GM19463 (cell line): Measurements from ENCODE around the gene SCAMP1.
"Not testable (repeated sequence)": the region's sequence is repeated elsewhere in the genome, so short reads cannot be mapped to it uniquely, and the experiment has no call there.

Source experiments
- ATAC-seq: cut with Tn5 transposase; IDR thresholded peaks from one replicate; pipeline ENCODE4 v1.9.1; 2021; ENCODE audit warnings: mild to moderate bottlenecking, moderate library complexity; ENCODE audit not compliant: unreplicated experiment

Gene SCAMP1

DNA sequence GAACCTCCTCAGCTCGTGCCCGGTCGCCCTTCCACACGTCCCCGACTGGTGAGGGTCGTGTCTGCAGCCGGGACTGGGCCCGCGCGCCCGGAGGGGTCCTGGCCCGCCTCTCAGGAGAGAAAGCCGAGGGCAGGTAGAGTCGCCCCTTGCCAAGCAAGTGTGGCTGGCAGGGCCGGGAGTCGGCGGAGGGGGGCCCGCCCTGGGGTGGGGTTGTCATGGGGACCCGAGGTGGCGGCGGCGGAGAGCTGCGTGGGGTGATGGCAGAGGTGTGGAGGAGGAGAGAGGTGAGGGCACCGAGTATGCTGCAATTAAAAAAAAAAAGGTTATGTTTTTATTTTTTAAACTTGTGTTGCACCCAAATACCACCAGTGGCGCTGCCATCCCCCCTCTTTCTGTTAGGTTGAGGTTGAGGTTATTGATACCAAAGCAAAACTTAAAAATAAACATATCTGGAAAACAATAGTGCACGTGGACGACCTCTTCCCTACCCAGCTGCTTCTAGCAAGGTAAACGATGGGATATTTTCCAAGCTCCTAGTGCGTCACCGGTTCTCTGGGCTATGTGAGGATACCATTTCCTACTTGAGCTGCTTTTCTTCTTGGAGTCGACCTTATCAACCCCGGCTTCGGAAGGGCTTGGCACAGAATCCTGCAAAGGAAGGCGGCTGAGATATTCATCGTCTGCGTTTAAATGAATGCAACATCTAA, 660 bp downstream of the SCAMP1 start:
- peak; percentile 26 for ATAC-seq

- no peak for ATAC-seq
These were observed 1.2 kb downstream of the SCAMP1 start for GRCh38 chr5:78361631-78361993.

DNA sequence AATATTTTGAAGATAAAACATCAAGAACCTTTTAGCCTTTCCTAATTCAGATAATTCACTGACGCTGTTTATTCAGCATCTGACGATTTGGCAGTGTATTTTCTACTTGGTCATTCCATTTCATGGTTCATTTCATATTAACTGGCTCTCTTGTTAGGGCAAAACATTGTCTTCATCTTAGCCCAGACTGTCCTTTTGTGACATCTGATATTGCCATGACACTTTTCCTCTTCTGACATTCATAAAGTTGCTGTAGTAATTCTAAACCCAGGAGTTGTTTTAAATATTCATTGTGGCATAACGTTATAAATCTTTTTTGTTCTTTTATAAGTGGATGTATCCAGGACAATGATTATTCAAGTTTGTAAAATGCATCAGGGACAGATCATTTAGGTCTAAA, 1.8 kb downstream of the SCAMP1 start:
- ATAC-seq = no peak

- no peak for ATAC-seq
These were observed 3.6 kb downstream of the SCAMP1 start for GRCh38 chr5:78364005-78364404.

DNA sequence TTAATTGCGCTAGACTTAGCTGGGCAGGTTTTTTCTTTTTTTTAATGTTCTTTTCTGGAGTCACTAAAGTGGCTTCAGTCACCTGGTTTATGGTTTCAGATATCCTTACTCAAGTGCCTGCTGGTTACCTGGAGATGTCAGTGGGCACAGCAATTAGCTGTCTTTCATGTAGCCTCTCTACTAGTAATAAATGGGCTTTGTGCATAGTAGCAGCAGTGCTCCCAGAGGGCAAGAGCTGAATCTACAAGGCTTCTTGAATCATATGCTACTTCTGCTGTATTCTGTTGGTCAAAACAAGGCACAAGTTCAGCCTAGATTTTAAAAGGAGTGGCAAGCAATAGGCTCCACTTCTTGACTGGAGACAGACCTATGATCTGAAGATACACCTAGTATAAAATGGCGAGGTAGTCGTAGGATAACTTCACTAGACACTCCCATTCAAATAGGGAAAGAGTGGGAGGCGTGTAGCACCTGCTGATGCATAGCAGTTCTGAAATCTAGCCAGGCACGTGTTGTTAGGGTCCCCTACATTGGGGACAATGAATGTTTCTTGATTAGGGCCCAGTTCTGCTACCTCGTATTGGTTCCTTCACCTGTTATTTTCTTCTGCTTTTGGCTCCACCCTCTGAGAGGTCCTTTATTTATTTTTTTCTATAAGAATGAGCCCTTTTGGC, 7.0 kb downstream of the SCAMP1 start:
- ATAC-seq = peak; percentile 53

GRCh38 chr5:78369680-78370079, 9.3 kb downstream of the SCAMP1 start:
- ATAC-seq = no peak

DNA sequence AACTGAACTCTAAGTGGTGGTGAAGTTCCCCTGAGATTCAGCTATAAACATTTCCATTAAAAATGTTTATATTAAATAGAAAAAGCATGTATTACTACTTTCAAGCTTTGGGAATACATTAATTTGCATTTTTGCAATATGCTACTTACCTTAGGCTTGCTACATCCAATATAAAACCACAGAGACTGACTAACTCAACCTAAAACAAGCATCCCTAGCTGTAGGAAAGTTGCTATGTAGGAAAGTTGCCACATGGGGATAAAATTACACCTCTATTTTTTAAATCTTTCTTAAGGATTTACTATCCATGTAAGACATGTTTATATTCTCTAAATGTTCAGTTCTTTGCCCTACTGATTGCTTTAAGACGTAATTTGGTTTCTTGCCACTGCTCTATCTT, 12.8 kb downstream of the SCAMP1 start:
- no peak for ATAC-seq

DNA sequence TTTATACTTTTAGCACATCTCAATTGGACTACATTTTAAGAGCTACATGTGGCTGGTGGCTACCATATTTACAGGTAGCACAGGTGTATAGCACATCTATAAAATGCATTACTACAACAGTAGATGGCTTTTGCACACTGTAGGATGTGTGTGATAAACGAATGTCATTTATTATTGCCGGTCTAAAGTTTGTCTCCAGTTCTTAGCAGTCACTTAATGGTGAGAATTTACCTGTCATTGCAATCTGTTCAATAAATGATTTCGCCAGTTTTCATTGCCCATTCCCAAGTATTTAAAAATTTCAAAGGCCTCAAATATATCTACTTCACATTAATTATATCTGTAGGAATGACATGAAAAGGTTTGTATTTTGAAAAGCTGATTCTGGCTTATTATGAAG, 15.9 kb downstream of the SCAMP1 start:
- no peak for ATAC-seq

- ATAC-seq = no peak
These were observed 16.8 kb downstream of the SCAMP1 start for GRCh38 chr5:78377056-78377717.

DNA sequence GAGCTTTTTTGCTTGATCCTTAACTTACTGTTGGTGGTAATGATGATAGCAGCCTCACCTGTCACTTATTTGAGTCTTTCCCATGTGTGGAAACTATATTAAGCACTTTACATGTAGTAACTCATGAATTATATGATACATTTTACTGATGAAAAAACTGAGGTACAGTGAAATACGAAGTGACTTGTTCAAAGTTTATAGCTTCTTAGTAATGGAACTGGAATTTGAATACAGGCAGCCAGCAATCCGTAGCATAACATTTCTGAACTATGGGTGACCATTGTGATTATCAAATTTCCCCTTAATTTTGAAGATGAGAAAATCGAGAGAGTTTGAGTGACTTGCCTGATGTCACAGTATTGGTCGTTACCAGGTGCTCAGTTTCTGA, 17.3 kb downstream of the SCAMP1 start:
- no peak for ATAC-seq

DNA sequence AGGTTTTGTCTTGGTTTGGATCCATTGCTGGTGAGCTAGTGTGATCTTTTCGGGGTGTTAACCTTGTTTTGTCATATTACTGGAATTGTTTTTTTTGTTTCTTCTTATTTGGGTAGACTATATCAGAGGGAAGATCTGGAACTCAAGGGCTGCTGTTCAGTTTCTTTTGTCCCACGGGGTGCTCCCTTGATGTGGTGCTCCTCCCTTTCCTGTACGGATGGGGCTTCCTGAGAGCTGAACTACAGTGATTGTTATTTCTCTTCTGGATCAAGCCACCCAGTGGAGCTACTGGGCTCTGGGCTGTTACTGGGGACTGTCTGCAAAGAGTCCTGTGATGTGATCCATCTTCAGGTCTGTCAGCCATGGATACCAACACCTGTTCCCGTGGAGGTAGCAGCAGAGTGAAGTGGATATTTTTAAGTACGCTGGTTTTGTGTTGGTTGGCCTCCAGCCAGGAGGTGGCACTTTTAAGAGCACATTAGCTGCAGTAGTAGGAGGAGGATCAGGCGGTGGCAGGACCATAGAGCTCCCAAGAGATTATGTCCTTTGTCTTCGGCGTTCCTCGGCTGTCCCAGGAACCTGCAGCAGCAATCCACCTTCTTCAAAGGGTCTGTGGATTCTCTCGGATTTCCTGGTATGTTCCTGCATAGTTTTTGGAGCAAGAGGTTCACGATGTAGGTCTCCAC, 27.2 kb downstream of the SCAMP1 start:
- ATAC-seq = no peak

DNA sequence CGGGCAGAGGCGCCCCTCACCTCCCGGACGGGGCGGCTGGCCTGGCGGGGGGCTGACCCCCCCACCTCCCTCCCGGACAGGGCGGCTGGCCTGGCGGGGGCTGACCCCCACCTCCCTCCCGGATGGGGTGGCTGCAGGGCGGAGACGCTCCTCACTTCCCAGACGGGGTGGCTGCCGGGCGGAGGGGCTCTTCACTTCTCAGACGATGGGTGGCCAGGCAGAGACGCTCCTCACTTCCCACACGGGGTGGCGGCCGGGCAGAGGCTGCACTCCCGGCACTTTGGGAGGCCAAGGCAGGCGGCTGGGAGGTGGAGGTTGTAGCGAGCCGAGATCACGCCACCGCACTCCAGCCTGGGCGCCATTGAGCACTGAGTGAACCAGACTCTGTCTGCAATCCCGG, 30.9 kb downstream of the SCAMP1 start:
- ATAC-seq = not testable (repeated sequence)

DNA sequence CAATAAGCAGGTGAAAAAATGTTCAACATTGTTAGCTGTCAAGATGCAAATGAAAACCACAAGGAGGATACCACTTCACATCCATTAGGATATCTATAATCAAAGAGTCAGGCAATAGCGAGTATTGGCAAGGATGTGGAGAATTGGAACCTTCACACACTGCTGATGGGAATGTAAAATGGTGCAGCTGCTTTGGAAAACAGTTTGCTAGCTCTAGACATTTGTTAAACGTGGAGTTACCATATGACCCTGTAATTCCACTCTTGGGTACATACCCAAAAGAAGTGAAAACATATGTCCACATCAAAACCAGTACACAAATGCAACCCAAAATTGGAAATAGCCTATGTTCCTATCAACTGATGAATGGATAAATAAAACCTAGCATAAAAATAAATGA, 37.4 kb downstream of the SCAMP1 start:
- ATAC-seq = no peak

DNA sequence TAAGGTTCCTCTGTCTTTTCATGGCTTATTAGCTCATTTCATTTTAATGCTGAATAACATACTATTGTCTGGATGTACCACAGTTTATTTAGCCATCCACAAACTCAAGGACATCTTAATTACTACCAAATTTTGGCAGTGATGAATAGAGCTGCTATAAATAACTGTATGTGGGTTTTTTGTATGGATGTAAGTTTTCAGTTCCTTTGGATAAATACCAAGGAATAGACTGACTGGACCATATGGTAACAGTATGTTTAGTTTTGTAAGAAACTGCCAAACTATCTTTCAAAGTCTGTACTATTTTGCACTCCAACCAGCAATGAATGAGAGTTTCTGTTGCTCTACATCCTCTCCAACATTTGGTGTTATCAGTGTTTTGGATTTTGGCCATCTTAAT, 38.7 kb downstream of the SCAMP1 start:
- ATAC-seq = no peak

GRCh38 chr5:78404682-78405293, 44.4 kb downstream of the SCAMP1 start:
- no peak for ATAC-seq

GRCh38 chr5:78405829-78406750, 45.7 kb downstream of the SCAMP1 start:
- ATAC-seq = peak; percentile 56

- no peak for ATAC-seq
These were observed 47.0 kb downstream of the SCAMP1 start for GRCh38 chr5:78407458-78407857.

DNA sequence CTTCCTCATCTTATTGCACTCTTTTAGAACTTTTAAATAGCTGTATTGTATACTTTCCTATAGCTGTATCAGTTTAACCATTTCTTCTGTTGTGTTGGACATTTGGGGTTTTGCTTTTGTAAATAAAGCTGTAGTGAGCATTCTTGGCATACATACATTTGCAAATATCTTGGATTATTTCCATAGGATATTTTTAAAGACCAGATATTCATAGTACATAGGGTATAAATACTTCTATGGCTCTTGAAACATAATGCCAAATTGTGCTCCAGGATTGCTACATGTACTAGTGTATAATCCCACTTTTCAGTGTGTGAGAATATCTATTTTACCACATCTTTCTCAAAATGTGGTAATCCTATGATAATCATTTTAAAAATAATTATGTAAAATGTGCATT, 51.2 kb downstream of the SCAMP1 start:
- no peak for ATAC-seq

DNA sequence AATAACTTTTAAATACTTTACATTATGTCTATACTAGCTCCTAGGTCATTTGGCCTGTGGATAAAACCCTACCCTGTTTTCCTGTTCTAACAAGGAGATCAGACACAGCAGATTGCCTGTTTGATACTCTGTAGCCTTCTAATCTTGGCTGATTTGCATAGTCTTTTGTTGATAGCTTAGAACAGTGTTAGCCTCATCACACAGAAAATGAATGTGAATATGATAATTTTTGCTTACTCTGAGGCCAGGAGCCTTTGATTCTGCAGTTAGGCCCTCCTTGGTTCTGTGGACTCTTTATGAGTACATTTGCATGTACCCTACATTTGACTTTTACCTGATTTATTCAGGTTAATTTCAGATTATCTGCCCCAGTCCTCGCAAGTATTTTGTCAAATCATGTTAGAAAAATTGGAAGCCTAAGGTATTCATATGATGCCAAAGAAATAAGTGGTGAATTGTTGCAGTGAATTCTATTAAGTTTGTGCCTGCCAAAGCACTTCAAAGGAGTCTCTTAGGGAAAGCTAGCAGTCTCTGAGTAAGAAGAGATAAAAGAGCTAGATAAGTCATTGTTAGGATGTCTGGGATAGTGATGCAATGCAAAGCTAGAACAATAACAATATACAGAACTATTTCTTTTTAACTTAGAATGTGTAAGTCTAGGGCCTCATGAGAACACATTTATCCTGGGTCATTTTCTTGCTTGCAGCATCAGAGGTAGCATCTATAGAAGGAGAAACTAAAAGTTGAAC, 56.4 kb downstream of the SCAMP1 start:
- ATAC-seq = no peak

GRCh38 chr5:78419396-78419795, 59.0 kb downstream of the SCAMP1 start:
- ATAC-seq = peak; percentile 87
